GM12878 (cell line): ENCODE data around the gene COMMD1. TPM values are rescaled to one million over a fixed set of nuclear protein-coding genes. Genes with fewer than 3 reads are reported as not detected.

ENCODE experiments used
- BCL3 ChIP-seq: IDR thresholded peaks from 2 replicates; pipeline ENCODE4 v1.6.1; 2011; ENCODE audit warnings: borderline replicate concordance, low read depth, mild to moderate bottlenecking, moderate library complexity, low read length; ENCODE audit not compliant: insufficient read depth, poor library complexity, severe bottlenecking
- IKZF1 ChIP-seq: fragments of 450-650 bp; conservative IDR thresholded peaks from 2 replicates; pipeline ENCODE4 v1.6.1; 2017; ENCODE audit warnings: antibody characterized with exemption, mild to moderate bottlenecking
- SKIL ChIP-seq: fragments of 450-650 bp; IDR thresholded peaks from 2 replicates; pipeline ENCODE4 v1.6.1; 2017; ENCODE audit warnings: mild to moderate bottlenecking, low read depth, inconsistent platforms; ENCODE audit not compliant: poor library complexity, severe bottlenecking
- SMAD1 ChIP-seq: fragments of 450-650 bp; IDR thresholded peaks from 2 replicates; pipeline ENCODE4 v1.6.1; 2018; ENCODE audit warnings: mild to moderate bottlenecking, low read depth; ENCODE audit not compliant: partially characterized antibody
- ZNF592 ChIP-seq: fragments of 450-650 bp; IDR thresholded peaks from 2 replicates; pipeline ENCODE4 v1.6.1; 2017; ENCODE audit warnings: mild to moderate bottlenecking, moderate library complexity
- ZNF622 ChIP-seq: fragments of 450-650 bp; IDR thresholded peaks from 2 replicates; pipeline ENCODE4 v1.6.1; 2017; ENCODE audit warnings: mild to moderate bottlenecking, inconsistent platforms
- polyA plus RNA-seq, 11 experiments: library from polyadenylated mRNA; depleted of rRNA in 4 of 11; unstranded in 6 of 11; stranded (reverse) in 5 of 11; fragments of >200 nt; fragmentation: Nextera tagmentation in 4 of 11; fragmentation: Illumina TruSeq in 1 of 11; extraction: Ambion mirVana in 4 of 11; extraction: Trizol in 1 of 11; gene quantifications; 1 replicate in 1 of 11; 2 replicates in 10 of 11; pipeline versions ENCODE4 v1.2.1 to v1.2.3, GENCODE V29; 2011 to 2016; ENCODE audit warnings: inconsistent platforms in 2 of 11, missing spikeins in 2 of 11, low read depth in 1 of 11
- total RNA-seq, 4 experiments: library from RNA; depleted of rRNA in 3 of 4; stranded (reverse); fragments of >200 nt in 3 of 4; fragmentation: Illumina TruSeq in 1 of 4; extraction: Trizol in 1 of 4; gene quantifications; 2 replicates each; pipeline versions ENCODE4 v1.2.1 to v1.2.3, GENCODE V29; 2013 to 2021

COMMD1 gene
- total and polyA plus RNA-seq, 10 of the 15 experiments (the other 5 are each of a cell fraction or from before 2014, with no cell fraction given) = 39.7 to 210 (median 53.7) TPM

DNA sequence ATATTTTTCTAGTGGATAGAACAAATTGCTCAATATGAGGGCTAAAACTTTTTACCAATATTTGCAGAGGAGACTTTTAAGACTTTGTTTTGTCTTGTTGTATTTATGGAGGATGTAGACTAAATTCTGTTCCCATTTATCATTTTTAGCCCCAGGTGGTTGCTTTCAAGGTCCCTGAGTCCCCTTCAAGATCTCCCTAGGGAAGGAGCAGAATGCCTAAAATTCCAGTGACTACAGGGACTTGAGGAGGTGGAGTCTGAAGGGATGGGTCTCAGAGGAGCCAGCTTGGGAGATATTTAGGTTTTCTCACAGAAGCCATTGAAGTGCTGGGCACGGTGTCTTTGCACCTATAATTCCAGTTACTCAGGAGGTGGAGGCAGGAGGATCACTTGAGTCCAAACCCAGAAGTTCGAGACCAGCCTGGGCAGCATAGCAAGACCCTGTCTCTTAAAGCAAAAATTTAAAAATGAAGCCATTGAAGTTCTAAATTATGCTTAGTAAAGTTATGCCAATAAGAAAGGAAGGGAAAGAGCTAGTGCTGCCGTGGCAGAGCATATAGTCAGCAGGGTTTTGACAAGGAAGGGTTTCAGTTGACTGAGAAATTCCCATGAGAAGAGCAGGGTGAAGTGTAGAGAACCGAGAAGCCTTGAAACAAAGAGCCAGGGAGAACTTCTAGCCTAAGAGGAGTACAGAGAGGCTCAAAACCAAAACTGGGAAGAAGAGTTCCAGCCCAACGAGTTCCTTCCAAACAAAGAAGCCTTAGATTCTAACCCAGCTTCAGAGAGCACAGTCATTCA, 43.4 kb downstream of the COMMD1 start (continued):
- TF ChIP-seq ZNF592 (no peak), SKIL (no peak), ZNF622 (no peak), BCL3 (no peak), SMAD1 (no peak), IKZF1 (no peak)
